Activated CD8-positive, alpha-beta T cell treated with anti-CD3 and anti-CD28 coated beads for 36 hours (primary cell): Measurements from ENCODE around the gene TMPRSS7. TPM values are rescaled to one million over a fixed set of nuclear protein-coding genes. Genes with fewer than 3 reads are reported as not detected.
A peak's percentile ranks its signal among the peaks of the same experiment; 100 is the strongest.

Source experiments
- ATAC-seq: fragments of 200-7000 bp; cut with Tn5 transposase; one replicate; pipeline ENCODE4 v1.10.0; 2021; ENCODE audit warnings: mild to moderate bottlenecking, moderate library complexity
- CTCF ChIA-PET: fragments of 350-600 bp; sonication (Branson Sonifier 250); formaldehyde crosslinking; loops from one replicate; lab custom pipeline; 2021; ENCODE audit warnings: antibody characterized with exemption; lab: Charles Lee
- POLR2A ChIA-PET: fragments of 350-600 bp; sonication (Branson Sonifier 250); formaldehyde crosslinking; loops from one replicate; lab custom pipeline; 2021; ENCODE audit warnings: antibody characterized with exemption; lab: Charles Lee
- DNase-seq: peaks from one replicate; pipeline ENCODE4 v3.0.0-alpha.2; 2020
- H3K27ac Mint-ChIP-seq: one replicate; pipeline ENCODE4 v1.8.0; 2021; ENCODE audit warnings: mild to moderate bottlenecking, mixed read lengths
- H3K27me3 Mint-ChIP-seq: one replicate; pipeline ENCODE4 v1.8.0; 2021; ENCODE audit warnings: mixed read lengths
- H3K36me3 Mint-ChIP-seq: one replicate; pipeline ENCODE4 v1.8.0; 2021; ENCODE audit warnings: low read depth, mixed read lengths
- H3K4me1 Mint-ChIP-seq: one replicate; pipeline ENCODE4 v1.8.0; 2021; ENCODE audit warnings: low read depth, mixed read lengths
- H3K4me3 Mint-ChIP-seq: one replicate; pipeline ENCODE4 v1.8.0; 2021; ENCODE audit warnings: mild to moderate bottlenecking, moderate library complexity, mixed read lengths
- H3K9me3 Mint-ChIP-seq: one replicate; pipeline ENCODE4 v1.8.0; 2021; ENCODE audit warnings: mixed read lengths
- CTCF ChIP-seq: fragments of 200-600 bp; IDR thresholded peaks from one replicate; pipeline ENCODE4 v1.8.0; 2022; ENCODE audit warnings: antibody characterized with exemption, mild to moderate bottlenecking
- intact Hi-C: fragments of 100-400 bp; cut with micrococcal nuclease; formaldehyde crosslinking; loops from one replicate; pipeline ENCODE4 v1.10.0; 2022
- microRNA-seq: library from miRNA; unstranded; fragments of <30 nt; microRNA quantifications from one replicate; pipeline ENCODE4 v1.2.0, GENCODE V29; 2022; ENCODE audit warnings: borderline microRNAs expressed, borderline replicate concordance
- total RNA-seq, 2 experiments: library from RNA; stranded (reverse); gene quantifications; one replicate each; pipeline ENCODE4 v1.2.3, GENCODE V29; 2021

The TMPRSS7 gene
- total RNA-seq, 2 experiments from 2014 or later = not detected

GRCh38 chr3:112127522-112128494 lies 93.3 kb downstream of the TMPRSS7 start:
- no peak for TF ChIP-seq CTCF
- Mint-ChIP-seq H3K4me3 (peak overlapping the region; percentile 24), H3K4me1 (peaks cover 57% of the 10 kb centered on the region), H3K27ac (peak overlapping the region; percentile 71), H3K27me3 (no peaks in the 10 kb centered on the region), H3K36me3 (peaks cover 14% of the 10 kb centered on the region), H3K9me3 (no peaks in the 10 kb centered on the region)
- intact Hi-C loops = no loop called here
- ChIA-PET POLR2A (interaction anchor here (0.5 to 1.5 kb wide), 2 partner anchors 11 kb away, joined by 3 read pairs; no protein-coding TSS in a partner anchor), CTCF (interaction anchor here (1.1 to 2.7 kb wide), 5 partner anchors 9 to 392 kb away, joined by 3 to 18 read pairs (median 3); no protein-coding TSS in a partner anchor)
- ATAC-seq = no peak
- DNase-seq = no peak

GRCh38 chr3:112128843-112129727 lies 94.5 kb downstream of the TMPRSS7 start:
- H3K4me3 Mint-ChIP-seq = peak overlapping the region; percentile 0
- peaks cover 10% of the 10 kb centered on the region for H3K36me3 Mint-ChIP-seq
- TF ChIP-seq CTCF = no peak
- intact Hi-C loops = no loop called here
- peak; percentile 76 for ATAC-seq
- CTCF ChIA-PET = interaction anchor here (0.6 to 2.7 kb wide), 6 partner anchors 9 to 391 kb away, joined by 3 to 18 read pairs (median 5); no protein-coding TSS in a partner anchor
- H3K27ac Mint-ChIP-seq = peak overlapping the region; percentile 71
- peaks cover 70% of the 10 kb centered on the region for H3K4me1 Mint-ChIP-seq
- peak; percentile 75 for DNase-seq
- H3K9me3 Mint-ChIP-seq = no peaks in the 10 kb centered on the region
- POLR2A ChIA-PET = interaction anchor here (0.5 kb wide), 1 partner anchor 12 kb away, joined by 3 read pairs; no protein-coding TSS in a partner anchor
- H3K27me3 Mint-ChIP-seq = no peaks in the 10 kb centered on the region

GRCh38 chr3:112129925-112130637 lies 95.5 kb downstream of the TMPRSS7 start:
- Mint-ChIP-seq H3K27me3 (no peaks in the 10 kb centered on the region), H3K4me1 (peaks cover 80% of the 10 kb centered on the region), H3K4me3 (no peak overlapping the region), H3K36me3 (peaks cover 8% of the 10 kb centered on the region), H3K27ac (peak overlapping the region; percentile 71), H3K9me3 (no peaks in the 10 kb centered on the region)
- ChIA-PET CTCF (interaction anchor here (0.6 to 2.7 kb wide), 4 partner anchors 9 to 174 kb away, joined by 4 to 18 read pairs (median 6); no protein-coding TSS in a partner anchor), POLR2A (no interaction called here)
- intact Hi-C loops = loop anchor here (10.0 kb wide), 1 partner anchor 165 kb away; the partner anchor contains the start of gene SLC9C1
- TF ChIP-seq CTCF = no peak
- ATAC-seq (no peak), DNase-seq (no peak)

GRCh38 chr3:112130638-112130993 lies 96.1 kb downstream of the TMPRSS7 start:
- ChIA-PET POLR2A (no interaction called here), CTCF (interaction anchor here (1.7 kb wide), 1 partner anchor 19 kb away, joined by 6 read pairs; no protein-coding TSS in a partner anchor)
- DNase-seq (no peak), ATAC-seq (no peak)
- H3K4me3 Mint-ChIP-seq = no peak overlapping the region
- H3K9me3 Mint-ChIP-seq = no peaks in the 10 kb centered on the region
- peaks cover 8% of the 10 kb centered on the region for H3K36me3 Mint-ChIP-seq
- peaks cover 84% of the 10 kb centered on the region for H3K4me1 Mint-ChIP-seq
- intact Hi-C loops = loop anchor here (10.0 kb wide), 1 partner anchor 164 kb away; the partner anchor contains the start of gene SLC9C1
- no peak for TF ChIP-seq CTCF
- H3K27me3 Mint-ChIP-seq = no peaks in the 10 kb centered on the region
- H3K27ac Mint-ChIP-seq = peak overlapping the region; percentile 71

Small RNA genes within 50 kb of the gene (microRNA-seq; reads per million reads assigned to microRNA genes)
- gene MIR567 = not detected

Other genes starting within 250 kb of the TMPRSS7 start
- gene PHLDB2, start 175.5 kb upstream of the TMPRSS7 start, total RNA-seq = 1 to 10 TPM; 1.2 to 2.4 TPM
- gene ABHD10, start 55.7 kb upstream of the TMPRSS7 start, total RNA-seq = 10 to 100 TPM; 59.4 to 66.5 TPM
- 1 to 10 TPM in 1 of 2 experiments, under 1 TPM in 1; 0.89 to 1.2 TPM for gene TAGLN3, start 35.8 kb upstream of the TMPRSS7 start, total RNA-seq
- 1 to 10 TPM; 2.0 to 3.3 TPM for gene C3orf52, start 51.7 kb downstream of the TMPRSS7 start, total RNA-seq
- 10 to 100 TPM in 1 of 2 experiments, 1 to 10 TPM in 1; 9.9 to 12.9 TPM for gene GCSAM, start 98.5 kb downstream of the TMPRSS7 start, total RNA-seq